ENCODE results near the gene RTP2. TPM values are rescaled to one million over a fixed set of nuclear protein-coding genes. Genes with fewer than 3 reads are reported as not detected.
A peak's percentile ranks its signal among the peaks of the same experiment; 100 is the strongest.

RTP2 gene
- total RNA-seq, 1 donor from 2014 or later: not detected

DNA sequence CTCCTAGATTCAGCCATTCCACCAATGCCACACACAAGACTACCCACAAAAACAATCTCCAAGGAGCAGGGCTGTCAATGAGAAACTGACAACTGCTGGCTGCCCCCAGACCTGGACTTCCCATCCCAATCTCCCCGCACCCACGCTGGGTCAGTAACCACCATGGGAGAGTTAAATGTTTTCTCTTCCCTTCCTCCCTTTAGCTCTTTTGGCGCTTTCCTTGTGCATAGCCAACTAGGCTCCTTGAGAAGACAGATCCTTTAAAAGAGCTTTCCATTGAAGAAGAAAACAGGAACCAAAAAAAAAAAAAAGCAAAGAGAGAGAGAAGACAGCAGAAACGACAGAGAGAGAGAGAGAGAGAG, 34.6 kb upstream of the RTP2 start:
- Mint-ChIP-seq H3K36me3 (peaks cover 3% of the 10 kb centered on the region), H3K27ac (no peak overlapping the region), H3K4me1 (peaks cover 43% of the 10 kb centered on the region), H3K27me3 (ENCODE audit: insufficient read depth, low read depth) (peaks cover 5% of the 10 kb centered on the region), H3K9me3 (no peaks in the 10 kb centered on the region), H3K4me3 (peak overlapping the region; percentile 95)
- Histone ChIP-seq H3K36me3 (no peaks in the 10 kb centered on the region), H3K4me1 (peaks cover 9% of the 10 kb centered on the region), H3F3A (ENCODE audit: low read depth) (peaks cover 28% of the 10 kb centered on the region), H2AFZ (replicated peaks) (no peak overlapping the region), H4K20me1 (ENCODE audit: low read depth) (peaks cover 48% of the 10 kb centered on the region), H3K4me2 (peak overlapping the region; percentile 95), H3K4me3 (peak overlapping the region; percentile 62), H3K9me3 (ENCODE audit: low read depth) (no peaks in the 10 kb centered on the region), H3K27ac (no peak overlapping the region), H3K9ac (no peak overlapping the region), H3K27me3 (peaks cover 31% of the 10 kb centered on the region), H3K79me2 (ENCODE audit: low read depth) (peaks cover 4% of the 10 kb centered on the region)
- DNase-seq (ENCODE audit: low spot score): no peak
- TF ChIP-seq, protein P1, sequence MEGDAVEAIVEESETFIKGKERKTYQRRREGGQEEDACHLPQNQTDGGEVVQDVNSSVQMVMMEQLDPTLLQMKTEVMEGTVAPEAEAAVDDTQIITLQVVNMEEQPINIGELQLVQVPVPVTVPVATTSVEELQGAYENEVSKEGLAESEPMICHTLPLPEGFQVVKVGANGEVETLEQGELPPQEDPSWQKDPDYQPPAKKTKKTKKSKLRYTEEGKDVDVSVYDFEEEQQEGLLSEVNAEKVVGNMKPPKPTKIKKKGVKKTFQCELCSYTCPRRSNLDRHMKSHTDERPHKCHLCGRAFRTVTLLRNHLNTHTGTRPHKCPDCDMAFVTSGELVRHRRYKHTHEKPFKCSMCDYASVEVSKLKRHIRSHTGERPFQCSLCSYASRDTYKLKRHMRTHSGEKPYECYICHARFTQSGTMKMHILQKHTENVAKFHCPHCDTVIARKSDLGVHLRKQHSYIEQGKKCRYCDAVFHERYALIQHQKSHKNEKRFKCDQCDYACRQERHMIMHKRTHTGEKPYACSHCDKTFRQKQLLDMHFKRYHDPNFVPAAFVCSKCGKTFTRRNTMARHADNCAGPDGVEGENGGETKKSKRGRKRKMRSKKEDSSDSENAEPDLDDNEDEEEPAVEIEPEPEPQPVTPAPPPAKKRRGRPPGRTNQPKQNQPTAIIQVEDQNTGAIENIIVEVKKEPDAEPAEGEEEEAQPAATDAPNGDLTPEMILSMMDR (IDR thresholded peaks at IDR 0.05): no peak
- TF ChIP-seq EZH2 (IDR thresholded peaks at IDR 0.05) (no peak), EZH2phosphoT487 (IDR thresholded peaks at IDR 0.05) (no peak)

GRCh38 chr3:187736418-187736871, 34.1 kb upstream of the RTP2 start:
- H3K79me2 ChIP-seq (ENCODE audit: low read depth): no peaks in the 10 kb centered on the region
- H3K9ac ChIP-seq: no peak overlapping the region

DNA sequence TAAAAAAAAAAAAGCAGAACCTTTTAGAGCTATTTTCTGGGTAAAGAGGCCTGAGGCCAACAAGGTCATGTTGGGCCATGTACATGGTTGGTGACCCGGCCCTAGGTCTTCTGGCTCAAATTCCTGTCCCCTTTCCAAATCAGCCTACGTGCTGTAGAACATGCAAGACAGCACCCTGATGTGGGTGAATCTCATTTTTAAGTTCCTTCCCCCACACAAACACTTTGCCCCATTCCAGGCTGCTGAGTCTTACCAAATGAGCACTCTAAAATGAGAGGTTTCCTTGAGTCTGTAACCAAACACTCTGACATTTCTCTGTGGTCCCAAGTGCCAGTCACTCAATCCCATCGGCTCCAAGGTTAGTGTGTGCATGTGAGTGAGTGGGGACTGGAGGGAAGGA, 33.5 kb upstream of the RTP2 start:
- Mint-ChIP-seq H3K4me3 (no peak overlapping the region), H3K27me3 (ENCODE audit: insufficient read depth, low read depth) (peaks cover 5% of the 10 kb centered on the region), H3K36me3 (peaks cover 11% of the 10 kb centered on the region), H3K4me1 (peaks cover 34% of the 10 kb centered on the region), H3K27ac (no peak overlapping the region), H3K9me3 (no peaks in the 10 kb centered on the region)
- no peak overlapping the region for H3K4me3 ChIP-seq
- no peaks in the 10 kb centered on the region for H3K79me2 ChIP-seq (ENCODE audit: low read depth)
- TF ChIP-seq EZH2phosphoT487 (IDR thresholded peaks at IDR 0.05) (no peak), EZH2 (IDR thresholded peaks at IDR 0.05) (no peak)
- TF ChIP-seq, protein P1 (IDR thresholded peaks at IDR 0.05): no peak
- H2AFZ ChIP-seq (replicated peaks): no peak overlapping the region
- H3K27ac ChIP-seq: no peak overlapping the region
- H3K4me2 ChIP-seq: no peak overlapping the region
- no peaks in the 10 kb centered on the region for H3K36me3 ChIP-seq
- H3K9me3 ChIP-seq (ENCODE audit: low read depth): no peaks in the 10 kb centered on the region
- no peak for DNase-seq (ENCODE audit: low spot score)
- peaks cover 21% of the 10 kb centered on the region for H3K27me3 ChIP-seq
- peaks cover 28% of the 10 kb centered on the region for H3F3A ChIP-seq (ENCODE audit: low read depth)
- H4K20me1 ChIP-seq (ENCODE audit: low read depth): peaks cover 38% of the 10 kb centered on the region
- H3K4me1 ChIP-seq: peaks cover 9% of the 10 kb centered on the region
- H3K9ac ChIP-seq: no peak overlapping the region

More at GRCh38 chr3:187736418-187736871, 34.1 kb upstream of the RTP2 start:
- H3K27me3 ChIP-seq: peaks cover 26% of the 10 kb centered on the region
- H3K36me3 Mint-ChIP-seq: peaks cover 6% of the 10 kb centered on the region
- peaks cover 5% of the 10 kb centered on the region for H3K27me3 Mint-ChIP-seq (ENCODE audit: insufficient read depth, low read depth)
- no peak for DNase-seq (ENCODE audit: low spot score)
- no peaks in the 10 kb centered on the region for H3K36me3 ChIP-seq
- peaks cover 9% of the 10 kb centered on the region for H3K4me1 ChIP-seq
- no peaks in the 10 kb centered on the region for H3K9me3 Mint-ChIP-seq
- no peak overlapping the region for H3K27ac ChIP-seq
- H4K20me1 ChIP-seq (ENCODE audit: low read depth): peaks cover 43% of the 10 kb centered on the region
- TF ChIP-seq, protein P1 (IDR thresholded peaks at IDR 0.05): no peak
- TF ChIP-seq EZH2 (IDR thresholded peaks at IDR 0.05): no peak
- no peak for TF ChIP-seq EZH2phosphoT487 (IDR thresholded peaks at IDR 0.05)
- no peaks in the 10 kb centered on the region for H3K9me3 ChIP-seq (ENCODE audit: low read depth)
- no peak overlapping the region for H3K4me2 ChIP-seq
- H2AFZ ChIP-seq (replicated peaks): no peak overlapping the region
- H3K4me3 ChIP-seq: no peak overlapping the region
- peaks cover 28% of the 10 kb centered on the region for H3F3A ChIP-seq (ENCODE audit: low read depth)
- H3K4me3 Mint-ChIP-seq: peak overlapping the region; percentile 95
- H3K4me1 Mint-ChIP-seq: peaks cover 38% of the 10 kb centered on the region
- no peak overlapping the region for H3K27ac Mint-ChIP-seq

Measured in neural progenitor cell (in vitro differentiated cells).